WERI-Rb-1 (cell line): ENCODE data around the gene BCKDHB.

ENCODE experiments used
- DNase-seq: peaks from one replicate; pipeline ENCODE4 v3.0.0-alpha.2; 2020
- H3K27ac ChIP-seq: fragments of 250-450 bp; sonication (Bioruptor Pico); 2 replicates; pipeline ENCODE4 v1.5.1; 2020; ENCODE audit warnings: mild to moderate bottlenecking, moderate library complexity
- H3K27me3 ChIP-seq: fragments of 250-450 bp; sonication (Bioruptor Pico); 2 replicates; pipeline ENCODE4 v1.5.1; 2021; ENCODE audit warnings: mild to moderate bottlenecking, low read depth, moderate library complexity; ENCODE audit not compliant: insufficient read depth, severe bottlenecking
- H3K36me3 ChIP-seq: fragments of 250-450 bp; sonication (Bioruptor Pico); 2 replicates; pipeline ENCODE4 v1.5.1; 2020; ENCODE audit warnings: mild to moderate bottlenecking, moderate library complexity
- H3K4me3 ChIP-seq: 2 replicates; pipeline ENCODE4 v1.5.1; 2011; ENCODE audit warnings: low read depth, mild to moderate bottlenecking, control low read depth, low read length
- H3K9me3 ChIP-seq: fragments of 250-450 bp; sonication (Bioruptor Pico); 2 replicates; pipeline ENCODE4 v1.5.1; 2021; ENCODE audit warnings: mild to moderate bottlenecking, moderate library complexity; ENCODE audit not compliant: severe bottlenecking
- CTCF ChIP-seq: IDR thresholded peaks from 2 replicates; pipeline ENCODE4 v1.5.1; 2011; ENCODE audit warnings: low read depth, mild to moderate bottlenecking, control low read depth, inconsistent platforms, low read length

BCKDHB gene

GRCh38 chr6:80325742-80326141, 219.3 kb downstream of the BCKDHB start:
- Histone ChIP-seq H3K27ac (no peak overlapping the region), H3K36me3 (no peaks in the 10 kb centered on the region), H3K9me3 (no peaks in the 10 kb centered on the region), H3K4me3 (no peak overlapping the region), H3K27me3 (no peaks in the 10 kb centered on the region)
- TF ChIP-seq CTCF: no peak
- no peak for DNase-seq

- no peak for TF ChIP-seq CTCF
- H3K9me3 ChIP-seq: no peaks in the 10 kb centered on the region
- no peaks in the 10 kb centered on the region for H3K27me3 ChIP-seq
Observed at GRCh38 chr6:80328652-80329051, 222.2 kb downstream of the BCKDHB start.

GRCh38 chr6:80329496-80329895, 223.0 kb downstream of the BCKDHB start:
- TF ChIP-seq CTCF: no peak
- Histone ChIP-seq H3K9me3 (no peaks in the 10 kb centered on the region), H3K27ac (no peak overlapping the region), H3K4me3 (no peak overlapping the region), H3K27me3 (no peaks in the 10 kb centered on the region), H3K36me3 (no peaks in the 10 kb centered on the region)
- no peak for DNase-seq

More at GRCh38 chr6:80328652-80329051, 222.2 kb downstream of the BCKDHB start:
- DNase-seq: no peak
- Histone ChIP-seq H3K27ac (no peak overlapping the region), H3K36me3 (no peaks in the 10 kb centered on the region), H3K4me3 (no peak overlapping the region)

GRCh38 chr6:80330961-80331360, 224.5 kb downstream of the BCKDHB start:
- TF ChIP-seq CTCF: no peak
- Histone ChIP-seq H3K27ac (no peak overlapping the region), H3K36me3 (no peaks in the 10 kb centered on the region)

GRCh38 chr6:80331522-80331921, 225.1 kb downstream of the BCKDHB start:
- no peak for DNase-seq
- TF ChIP-seq CTCF: no peak
- no peaks in the 10 kb centered on the region for H3K27me3 ChIP-seq
- no peaks in the 10 kb centered on the region for H3K9me3 ChIP-seq
- no peaks in the 10 kb centered on the region for H3K36me3 ChIP-seq
- no peak overlapping the region for H3K4me3 ChIP-seq
- no peak overlapping the region for H3K27ac ChIP-seq

More at GRCh38 chr6:80330961-80331360, 224.5 kb downstream of the BCKDHB start:
- no peak overlapping the region for H3K4me3 ChIP-seq
- no peak for DNase-seq
- H3K27me3 ChIP-seq: no peaks in the 10 kb centered on the region
- H3K9me3 ChIP-seq: no peaks in the 10 kb centered on the region

- no peaks in the 10 kb centered on the region for H3K9me3 ChIP-seq
- DNase-seq: no peak
- H3K27me3 ChIP-seq: no peaks in the 10 kb centered on the region
- no peaks in the 10 kb centered on the region for H3K36me3 ChIP-seq
- no peak overlapping the region for H3K4me3 ChIP-seq
- TF ChIP-seq CTCF: no peak
- no peak overlapping the region for H3K27ac ChIP-seq
Observed at GRCh38 chr6:80331974-80332373, 225.5 kb downstream of the BCKDHB start.
